ENCODE measurements around the gene CDH20. TPM values are rescaled to one million over a fixed set of nuclear protein-coding genes. Genes with fewer than 3 reads are reported as not detected.

CDH20 gene
- total and polyA plus RNA-seq, 2 of the 13 experiments (the other 11 are each of a cell fraction or from before 2014, with no cell fraction given): not detected

DNA sequence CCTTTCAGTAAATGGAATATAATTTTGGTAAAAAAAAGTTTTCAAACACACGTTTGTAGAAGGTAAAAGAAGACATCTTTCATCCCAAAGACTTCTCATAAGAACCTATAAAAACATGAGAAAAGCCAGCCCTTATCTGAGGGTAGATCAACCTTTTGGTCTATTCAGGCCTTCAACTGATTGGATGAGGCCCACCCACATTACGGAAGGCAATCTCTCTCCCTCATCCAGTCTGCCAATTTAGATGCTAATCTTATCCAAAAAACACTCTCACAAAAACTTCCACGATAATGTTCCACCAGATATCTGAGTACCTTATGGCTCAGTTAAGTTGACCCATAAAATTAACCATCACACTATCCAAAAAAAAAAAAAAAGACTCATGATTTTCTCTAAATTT lies 2.2 kb upstream of the CDH20 start (continued):
- no peak for TF ChIP-seq GTF2F1 (IDR thresholded peaks at IDR 0.05; ENCODE audit: low read length)

DNA sequence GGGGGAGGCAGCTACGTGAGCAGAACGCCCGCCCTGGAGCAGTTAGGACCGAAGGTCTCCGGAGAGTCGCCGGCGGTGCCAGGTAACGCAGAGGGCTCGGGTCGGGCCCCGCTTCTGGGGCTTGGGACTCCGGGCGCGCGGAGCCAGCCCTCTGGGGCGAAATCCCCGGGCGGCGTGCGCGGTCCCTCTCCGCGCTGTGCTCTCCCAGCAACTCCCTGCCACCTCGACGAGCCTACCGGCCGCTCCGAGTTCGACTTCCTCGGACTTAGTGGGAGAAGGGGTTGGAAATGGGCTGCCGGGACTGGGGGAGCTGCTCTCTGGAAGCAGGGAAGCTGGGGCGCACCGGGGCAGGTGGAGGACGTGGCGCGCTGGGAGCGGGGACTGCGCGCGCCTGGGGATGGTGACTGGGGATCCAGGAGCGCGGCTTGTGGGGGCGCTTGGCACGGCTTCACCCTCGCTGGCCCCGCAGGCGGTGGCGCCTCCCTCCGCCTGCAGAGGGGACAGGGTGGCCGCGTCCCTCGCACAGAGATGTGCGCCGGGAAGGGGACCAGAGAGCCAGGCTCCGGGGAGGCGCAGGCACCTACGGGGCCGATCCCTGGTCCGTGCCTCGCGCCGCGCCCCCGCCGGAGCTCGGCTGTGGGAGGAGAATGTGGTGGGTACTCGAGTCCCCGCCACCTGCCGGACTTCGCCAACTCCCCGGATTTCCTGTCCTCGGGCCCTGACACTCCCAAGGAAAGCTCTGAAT lies 688 bp downstream of the CDH20 start:
- Histone ChIP-seq H3K9ac (ENCODE audit: insufficient read depth, low read depth, low read length) (no peak overlapping the region), H4K20me1 (ENCODE audit: insufficient read depth, low read length) (no peaks in the 10 kb centered on the region), H2AFZ (ENCODE audit: low read length) (no peak overlapping the region), H3K27ac (ENCODE audit: extremely low read length, insufficient read depth, low read length) (no peak overlapping the region), H3K36me3 (replicated peaks in 1 of 2; ENCODE audit: control insufficient read depth in 1 of 2, insufficient read depth in 2 of 2, low read length in 2 of 2) (no peaks in the 10 kb centered on the region), H3K4me2 (ENCODE audit: low read depth, low read length) (no peak overlapping the region), H3K4me3 (replicated peaks in 1 of 3; ENCODE audit: insufficient read depth in 1 of 3, low read depth in 2 of 3, low read length in 3 of 3) (no peak overlapping the region), H3K9me3 (ENCODE audit: low read length) (no peaks in the 10 kb centered on the region), H3K27me3 (ENCODE audit: control insufficient read depth in 1 of 2, insufficient read depth in 2 of 2, low read length in 2 of 2) (peaks cover 0 to 2% of the 10 kb centered on the region in 2 experiments; a peak in 1 of 5 replicates), H3K79me2 (ENCODE audit: insufficient read depth, low read length) (no peaks in the 10 kb centered on the region), H3K4me1 (ENCODE audit: insufficient read depth, low read length) (no peaks in the 10 kb centered on the region)
- no peak for FAIRE-seq
- no peak for DNase-seq (ENCODE audit: low spot score)
- 42% methylated on average over 12 of the region's 73 CpGs for WGBS (ENCODE audit: low lambda C conversion rate)
- intact Hi-C loops (cut with micrococcal nuclease; ENCODE audit: unreplicated experiment): no loop called here
- BruUV-seq (replicated peaks): no TSS peak
- ChIA-PET POLR2A (no interaction called here), CTCF (ENCODE audit: low intra/inter-chr PET ratio, low total read pairs) (no interaction called here)
- ATAC-seq: no peak
- in situ Hi-C loops (cut with HindIII; ENCODE audit: extremely low pct_ligation_motif_present, low pct_unique_long_range_greater_than_20kb): no loop called here
- TF ChIP-seq MAFF (IDR thresholded peaks at IDR 0.05; ENCODE audit: low read depth, low read length) (no peak), ZNF577 (CRISPR knock-in tag; IDR thresholded peaks at IDR 0.05; ENCODE audit: borderline replicate concordance, low read depth) (no peak)

DNA sequence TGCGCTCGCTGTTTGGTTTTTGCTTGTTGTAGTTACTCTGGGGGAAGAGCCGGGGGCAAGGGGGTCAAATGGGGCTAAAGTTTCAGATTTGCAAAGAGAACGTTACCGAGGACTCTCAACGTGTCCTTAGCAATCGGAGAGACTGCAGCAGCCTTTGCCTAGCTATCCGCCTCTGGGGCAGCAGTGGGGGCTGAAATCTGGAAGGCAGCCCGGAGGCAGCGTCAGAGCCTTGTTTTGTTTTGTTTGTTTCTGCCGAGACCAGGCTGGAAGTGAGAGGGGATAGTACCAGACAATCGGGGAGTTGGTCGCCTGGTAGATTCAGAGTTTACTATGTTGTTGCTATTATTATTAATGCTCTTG lies 1.2 kb downstream of the CDH20 start:
- H3K27me3 ChIP-seq (ENCODE audit: control insufficient read depth in 1 of 2, insufficient read depth in 2 of 2, low read length in 2 of 2): peaks cover 0 to 2% of the 10 kb centered on the region in 2 experiments; a peak in 1 of 5 replicates
- no peaks in the 10 kb centered on the region for H3K79me2 ChIP-seq (ENCODE audit: insufficient read depth, low read length)
- in situ Hi-C loops (cut with HindIII; ENCODE audit: extremely low pct_ligation_motif_present, low pct_unique_long_range_greater_than_20kb) (no loop called here), intact Hi-C loops (cut with micrococcal nuclease; ENCODE audit: unreplicated experiment) (no loop called here)
- H3K9me3 ChIP-seq (ENCODE audit: low read length): no peaks in the 10 kb centered on the region
- WGBS (ENCODE audit: low lambda C conversion rate): 18% methylated on average over 13 of the region's 13 CpGs
- H3K27ac ChIP-seq (ENCODE audit: extremely low read length, insufficient read depth, low read length): no peak overlapping the region
- no peak overlapping the region for H2AFZ ChIP-seq (ENCODE audit: low read length)
- H3K9ac ChIP-seq (ENCODE audit: insufficient read depth, low read depth, low read length): no peak overlapping the region
- FAIRE-seq: no peak
- H3K36me3 ChIP-seq (replicated peaks in 1 of 2; ENCODE audit: control insufficient read depth in 1 of 2, insufficient read depth in 2 of 2, low read length in 2 of 2): no peaks in the 10 kb centered on the region
- CTCF ChIA-PET (ENCODE audit: low intra/inter-chr PET ratio, low total read pairs): no interaction called here
- ATAC-seq: no peak
- POLR2A ChIA-PET: no interaction called here
- H3K4me2 ChIP-seq (ENCODE audit: low read depth, low read length): no peak overlapping the region
- H3K4me3 ChIP-seq (replicated peaks in 1 of 3; ENCODE audit: insufficient read depth in 1 of 3, low read depth in 2 of 3, low read length in 3 of 3): no peak overlapping the region
- no peak for DNase-seq (ENCODE audit: low spot score)
- no peaks in the 10 kb centered on the region for H4K20me1 ChIP-seq (ENCODE audit: insufficient read depth, low read length)
- no TSS peak for BruUV-seq (replicated peaks)
- H3K4me1 ChIP-seq (ENCODE audit: insufficient read depth, low read length): no peaks in the 10 kb centered on the region
- TF ChIP-seq, protein P1, sequence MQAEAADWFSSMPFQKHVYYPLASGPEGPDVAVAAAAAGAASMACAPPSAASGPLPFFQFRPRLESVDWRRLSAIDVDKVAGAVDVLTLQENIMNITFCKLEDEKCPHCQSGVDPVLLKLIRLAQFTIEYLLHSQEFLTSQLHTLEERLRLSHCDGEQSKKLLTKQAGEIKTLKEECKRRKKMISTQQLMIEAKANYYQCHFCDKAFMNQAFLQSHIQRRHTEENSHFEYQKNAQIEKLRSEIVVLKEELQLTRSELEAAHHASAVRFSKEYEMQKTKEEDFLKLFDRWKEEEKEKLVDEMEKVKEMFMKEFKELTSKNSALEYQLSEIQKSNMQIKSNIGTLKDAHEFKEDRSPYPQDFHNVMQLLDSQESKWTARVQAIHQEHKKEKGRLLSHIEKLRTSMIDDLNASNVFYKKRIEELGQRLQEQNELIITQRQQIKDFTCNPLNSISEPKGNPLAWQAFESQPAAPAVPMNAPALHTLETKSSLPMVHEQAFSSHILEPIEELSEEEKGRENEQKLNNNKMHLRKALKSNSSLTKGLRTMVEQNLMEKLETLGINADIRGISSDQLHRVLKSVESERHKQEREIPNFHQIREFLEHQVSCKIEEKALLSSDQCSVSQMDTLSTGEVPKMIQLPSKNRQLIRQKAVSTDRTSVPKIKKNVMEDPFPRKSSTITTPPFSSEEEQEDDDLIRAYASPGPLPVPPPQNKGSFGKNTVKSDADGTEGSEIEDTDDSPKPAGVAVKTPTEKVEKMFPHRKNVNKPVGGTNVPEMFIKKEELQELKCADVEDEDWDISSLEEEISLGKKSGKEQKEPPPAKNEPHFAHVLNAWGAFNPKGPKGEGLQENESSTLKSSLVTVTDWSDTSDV (CRISPR knock-in tag; IDR thresholded peaks at IDR 0.05): no peak
- TF ChIP-seq, protein P2, sequence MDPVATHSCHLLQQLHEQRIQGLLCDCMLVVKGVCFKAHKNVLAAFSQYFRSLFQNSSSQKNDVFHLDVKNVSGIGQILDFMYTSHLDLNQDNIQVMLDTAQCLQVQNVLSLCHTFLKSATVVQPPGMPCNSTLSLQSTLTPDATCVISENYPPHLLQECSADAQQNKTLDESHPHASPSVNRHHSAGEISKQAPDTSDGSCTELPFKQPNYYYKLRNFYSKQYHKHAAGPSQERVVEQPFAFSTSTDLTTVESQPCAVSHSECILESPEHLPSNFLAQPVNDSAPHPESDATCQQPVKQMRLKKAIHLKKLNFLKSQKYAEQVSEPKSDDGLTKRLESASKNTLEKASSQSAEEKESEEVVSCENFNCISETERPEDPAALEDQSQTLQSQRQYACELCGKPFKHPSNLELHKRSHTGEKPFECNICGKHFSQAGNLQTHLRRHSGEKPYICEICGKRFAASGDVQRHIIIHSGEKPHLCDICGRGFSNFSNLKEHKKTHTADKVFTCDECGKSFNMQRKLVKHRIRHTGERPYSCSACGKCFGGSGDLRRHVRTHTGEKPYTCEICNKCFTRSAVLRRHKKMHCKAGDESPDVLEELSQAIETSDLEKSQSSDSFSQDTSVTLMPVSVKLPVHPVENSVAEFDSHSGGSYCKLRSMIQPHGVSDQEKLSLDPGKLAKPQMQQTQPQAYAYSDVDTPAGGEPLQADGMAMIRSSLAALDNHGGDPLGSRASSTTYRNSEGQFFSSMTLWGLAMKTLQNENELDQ (CRISPR knock-in tag; IDR thresholded peaks at IDR 0.05; ENCODE audit: borderline replicate concordance): no peak
